ENCODE measurements around the gene FDXR. TPM values are rescaled to one million over a fixed set of nuclear protein-coding genes. Genes with fewer than 3 reads are reported as not detected.

Gene FDXR
- total RNA-seq, 1 experiment from 2014 or later, result 18.3 TPM

DNA sequence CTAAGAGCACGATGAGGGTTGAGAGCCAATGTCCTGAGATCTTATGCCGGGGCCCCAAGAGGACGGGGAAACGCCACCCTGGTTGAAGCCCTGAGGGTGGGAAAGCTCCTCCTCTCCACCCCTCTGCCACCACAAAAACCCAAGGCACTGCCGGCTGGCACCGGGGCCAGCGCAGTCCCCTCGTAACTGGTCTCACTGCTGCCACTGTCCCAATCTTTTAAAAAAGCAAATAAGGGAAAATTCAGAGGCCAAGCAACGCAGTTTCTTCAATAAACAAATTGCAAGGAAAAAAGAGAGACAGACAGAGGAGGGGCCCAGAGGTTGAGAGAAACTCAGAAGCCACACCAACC lies 19.8 kb downstream of the FDXR start:
- no peaks in the 10 kb centered on the region for H3K4me1 ChIP-seq (replicated peaks)
- no peak overlapping the region for H3K27ac ChIP-seq
- DNase-seq (ENCODE audit: low read depth in 1 of 2, low spot score in 2 of 2), result no peak
- H3K36me3 ChIP-seq, result no peaks in the 10 kb centered on the region
- no peak overlapping the region for H3K4me3 ChIP-seq
- peaks cover 73% of the 10 kb centered on the region for H3K27me3 ChIP-seq (replicated peaks)
- H3K9me3 ChIP-seq (replicated peaks), result no peaks in the 10 kb centered on the region

DNA sequence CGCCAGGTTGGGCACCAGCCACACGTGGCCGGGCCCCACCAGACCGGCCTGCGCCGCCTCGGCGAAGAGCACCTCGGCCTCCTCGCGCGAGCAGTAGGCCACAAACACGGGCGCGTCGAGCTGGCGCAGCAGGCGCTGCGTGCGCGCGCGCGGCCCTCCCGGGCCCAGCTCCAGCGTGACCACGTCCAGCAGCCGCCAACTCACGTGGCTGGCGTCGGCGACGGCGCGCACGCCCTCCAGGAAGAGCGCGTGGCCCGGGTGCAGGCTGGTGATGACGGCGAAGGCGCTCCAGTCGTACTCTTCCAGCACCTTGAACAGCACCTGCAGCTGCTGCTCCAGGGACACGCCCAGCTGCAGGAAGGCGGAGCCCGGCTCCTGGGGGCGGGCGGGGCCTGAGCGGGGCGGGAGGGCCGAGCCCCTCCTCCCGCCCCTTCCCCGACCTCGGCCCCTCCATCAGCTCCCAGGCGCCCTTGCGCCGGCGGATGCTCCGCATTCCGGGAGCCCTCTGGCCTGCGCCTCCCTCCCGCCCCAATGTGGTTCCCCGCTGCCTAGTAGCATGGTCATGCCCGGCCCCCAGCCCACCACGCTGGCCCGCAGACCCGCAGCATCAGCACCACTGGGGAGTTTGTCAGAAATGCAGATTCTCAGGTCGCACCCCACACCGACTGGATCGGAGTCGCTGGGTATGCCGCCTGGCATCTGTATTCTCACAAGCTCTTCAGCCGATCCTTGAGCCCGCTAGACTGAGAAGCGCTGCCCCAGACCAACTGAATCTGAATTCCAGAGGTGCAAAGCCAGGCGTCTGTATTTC lies 20.4 kb downstream of the FDXR start:
- no peak overlapping the region for H3K27ac ChIP-seq
- peaks cover 67% of the 10 kb centered on the region for H3K27me3 ChIP-seq (replicated peaks)
- no peak overlapping the region for H3K4me3 ChIP-seq
- H3K36me3 ChIP-seq, result no peaks in the 10 kb centered on the region
- no peak for DNase-seq (ENCODE audit: low read depth in 1 of 2, low spot score in 2 of 2)
- H3K9me3 ChIP-seq (replicated peaks), result no peaks in the 10 kb centered on the region
- no peaks in the 10 kb centered on the region for H3K4me1 ChIP-seq (replicated peaks)

DNA sequence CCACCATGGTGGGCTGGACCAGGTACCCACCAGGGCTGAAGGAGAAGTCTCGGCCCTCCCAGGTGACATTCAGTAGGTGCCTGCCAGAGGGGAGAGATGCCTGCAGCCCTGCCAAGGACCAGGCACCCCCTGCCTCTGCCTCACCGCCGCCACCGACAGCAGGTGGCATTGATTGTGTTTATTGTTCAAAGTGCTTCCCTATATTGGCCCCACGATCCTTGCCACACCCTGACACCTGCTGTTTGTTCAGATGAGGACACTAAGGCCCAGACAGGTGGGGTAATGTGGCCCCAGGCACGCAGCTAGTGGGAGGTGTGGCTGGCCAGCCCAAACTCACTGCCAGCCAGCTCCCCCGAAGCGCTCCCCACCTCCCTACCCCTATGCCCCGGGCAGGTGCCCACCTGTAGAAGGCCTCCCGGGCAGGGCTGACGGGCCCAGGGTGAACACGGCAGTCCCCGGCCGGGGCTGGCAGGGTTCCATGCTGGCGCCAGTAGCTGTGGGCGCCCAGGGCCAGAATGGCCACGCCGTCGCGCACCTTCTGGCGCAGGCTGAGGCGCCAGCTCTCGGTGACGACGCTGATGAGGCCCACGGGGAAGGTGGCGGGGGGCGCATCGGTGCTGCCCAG lies 21.1 kb downstream of the FDXR start:
- H3K27ac ChIP-seq, result no peak overlapping the region
- no peak overlapping the region for H3K4me3 ChIP-seq
- no peaks in the 10 kb centered on the region for H3K36me3 ChIP-seq
- H3K4me1 ChIP-seq (replicated peaks), result no peaks in the 10 kb centered on the region
- no peaks in the 10 kb centered on the region for H3K9me3 ChIP-seq (replicated peaks)
- no peak for DNase-seq (ENCODE audit: low read depth in 1 of 2, low spot score in 2 of 2)
- peaks cover 60% of the 10 kb centered on the region for H3K27me3 ChIP-seq (replicated peaks)

DNA sequence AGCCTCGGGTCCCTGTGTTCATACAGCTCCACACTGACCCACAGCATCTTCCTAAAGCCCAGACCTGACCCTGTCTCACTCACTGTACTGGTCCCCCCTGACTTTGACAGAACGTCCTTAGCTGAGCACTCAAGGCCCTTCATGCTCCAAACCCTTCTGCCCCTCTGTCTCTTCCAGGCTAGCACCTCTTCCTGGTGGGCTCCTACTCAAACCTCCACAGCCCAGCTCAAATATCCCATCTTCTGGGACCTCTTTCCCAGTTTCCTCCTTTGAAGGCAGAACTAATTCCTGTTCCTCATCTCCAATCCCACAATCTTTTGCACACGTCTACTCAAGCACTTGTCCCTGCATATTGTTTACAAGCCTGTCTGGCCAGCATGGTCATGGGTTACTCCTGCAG lies 21.9 kb downstream of the FDXR start:
- no peaks in the 10 kb centered on the region for H3K9me3 ChIP-seq (replicated peaks)
- no peaks in the 10 kb centered on the region for H3K4me1 ChIP-seq (replicated peaks)
- no peak overlapping the region for H3K4me3 ChIP-seq
- H3K27ac ChIP-seq, result no peak overlapping the region
- DNase-seq (ENCODE audit: low read depth in 1 of 2, low spot score in 2 of 2), result no peak
- H3K36me3 ChIP-seq, result no peaks in the 10 kb centered on the region
- H3K27me3 ChIP-seq (replicated peaks), result peaks cover 53% of the 10 kb centered on the region

DNA sequence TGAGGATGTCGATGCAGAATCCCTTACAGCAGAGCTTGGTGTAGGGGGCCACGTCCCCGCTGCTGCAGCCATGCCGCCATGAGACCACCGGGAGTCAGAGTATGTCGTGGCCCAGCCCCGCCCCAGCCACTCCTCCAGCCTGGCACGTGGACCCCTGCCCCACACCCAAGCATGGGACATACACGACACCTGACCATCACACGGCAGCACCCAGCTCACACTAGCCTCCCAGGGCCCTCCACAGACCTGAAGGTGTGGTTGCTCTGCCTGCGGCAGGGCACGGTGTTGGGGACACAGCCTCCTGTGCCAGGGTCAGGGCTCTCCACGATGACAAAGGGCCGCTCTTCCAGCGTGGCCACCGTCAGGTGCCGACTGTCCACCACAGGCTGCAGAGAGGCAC lies 22.5 kb downstream of the FDXR start:
- Histone ChIP-seq H3K27me3 (replicated peaks) (peaks cover 47% of the 10 kb centered on the region), H3K4me3 (no peak overlapping the region), H3K27ac (no peak overlapping the region), H3K4me1 (replicated peaks) (no peaks in the 10 kb centered on the region), H3K9me3 (replicated peaks) (no peaks in the 10 kb centered on the region), H3K36me3 (no peaks in the 10 kb centered on the region)
- no peak for DNase-seq (ENCODE audit: low read depth in 1 of 2, low spot score in 2 of 2)

DNA sequence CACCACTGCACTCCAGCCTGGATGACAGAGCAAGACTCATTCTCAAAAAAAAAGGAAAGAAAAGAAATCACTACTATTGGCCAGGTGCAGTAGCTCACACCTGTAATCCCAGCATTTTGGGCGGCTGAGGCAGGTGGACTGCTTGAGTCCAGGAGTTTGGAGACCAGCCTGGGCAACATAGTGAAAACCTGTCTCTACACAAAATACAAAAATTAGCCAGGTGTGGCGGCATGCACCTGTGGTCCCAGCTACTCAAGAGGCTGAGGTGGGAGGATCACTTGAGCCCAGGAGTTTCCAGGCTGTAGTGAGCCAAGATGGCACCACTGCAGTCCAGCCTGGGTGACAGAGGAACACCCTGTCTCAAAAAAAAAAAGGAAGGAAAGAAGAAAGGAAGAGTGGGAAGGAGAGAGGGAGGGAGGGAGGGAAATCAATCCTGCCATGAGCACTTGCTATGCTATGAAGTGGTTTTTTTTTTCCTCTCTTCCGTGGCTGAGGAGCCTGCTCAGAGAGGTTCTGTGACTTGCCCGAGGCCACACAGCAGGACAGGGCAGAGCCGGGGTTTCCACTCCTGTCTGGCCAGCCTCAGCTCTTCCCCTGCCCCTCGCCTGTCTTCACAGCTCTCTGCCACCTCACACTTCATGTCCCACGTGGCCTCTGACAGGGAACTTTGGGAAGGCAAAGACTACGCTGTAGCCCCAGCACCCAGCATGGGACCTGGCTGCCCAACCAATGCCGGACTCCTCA lies 24.0 kb downstream of the FDXR start:
- H3K9me3 ChIP-seq (replicated peaks), result no peaks in the 10 kb centered on the region
- H3K4me3 ChIP-seq, result no peak overlapping the region
- no peaks in the 10 kb centered on the region for H3K36me3 ChIP-seq
- H3K27ac ChIP-seq, result no peak overlapping the region
- DNase-seq (ENCODE audit: low read depth in 1 of 2, low spot score in 2 of 2), result no peak
- peaks cover 32% of the 10 kb centered on the region for H3K27me3 ChIP-seq (replicated peaks)
- H3K4me1 ChIP-seq (replicated peaks), result no peaks in the 10 kb centered on the region

DNA sequence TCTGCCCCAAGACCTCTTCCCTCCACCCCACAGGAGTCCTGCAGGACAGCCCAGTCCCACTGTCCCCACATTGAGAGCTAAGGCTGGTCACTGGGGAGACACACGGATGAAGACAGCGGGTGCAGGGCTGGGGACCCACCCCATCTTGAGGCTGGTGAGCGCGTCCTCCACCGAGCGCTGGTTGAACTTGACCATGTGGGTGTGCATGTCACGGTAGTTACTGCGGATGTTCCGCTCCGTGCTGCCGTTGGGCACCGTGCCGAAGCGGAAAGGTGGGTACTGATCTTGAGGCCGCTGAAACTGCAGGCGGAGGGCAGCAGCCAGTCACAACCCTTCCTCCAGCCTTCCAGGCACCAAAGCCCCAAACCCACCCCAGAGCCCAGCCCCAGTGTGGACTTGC lies 26.2 kb downstream of the FDXR start:
- Histone ChIP-seq H3K9me3 (replicated peaks) (no peaks in the 10 kb centered on the region), H3K4me1 (replicated peaks) (peaks cover 12% of the 10 kb centered on the region), H3K4me3 (no peak overlapping the region), H3K27me3 (replicated peaks) (peaks cover 10% of the 10 kb centered on the region), H3K36me3 (no peaks in the 10 kb centered on the region; the same call in 1 of the 2 replicates), H3K27ac (no peak overlapping the region)
- DNase-seq (ENCODE audit: low read depth in 1 of 2, low spot score in 2 of 2), result no peak

DNA sequence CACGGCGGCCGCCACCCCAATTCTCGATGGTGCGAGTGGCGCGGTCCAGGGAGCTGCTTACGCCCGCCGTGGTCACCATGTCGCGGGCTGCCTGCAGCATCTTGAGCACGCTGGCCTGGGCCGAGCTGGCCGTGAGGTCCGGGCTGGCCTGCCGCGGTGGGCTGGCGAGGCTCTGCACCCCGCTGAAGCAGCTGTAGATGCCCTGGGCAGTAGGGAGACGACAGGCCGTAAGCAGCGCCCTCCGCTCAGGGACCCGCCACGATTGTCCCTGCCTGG lies 29.5 kb downstream of the FDXR start:
- Histone ChIP-seq H3K27ac (no peak overlapping the region), H3K9me3 (replicated peaks) (no peaks in the 10 kb centered on the region), H3K36me3 (peaks cover 4% of the 10 kb centered on the region; the same call in 1 of the 2 replicates), H3K4me3 (no peak overlapping the region), H3K27me3 (replicated peaks) (no peaks in the 10 kb centered on the region; the same call in 1 of the 2 replicates), H3K4me1 (replicated peaks) (peaks cover 12% of the 10 kb centered on the region)
- no peak for DNase-seq (ENCODE audit: low read depth in 1 of 2, low spot score in 2 of 2)

DNA sequence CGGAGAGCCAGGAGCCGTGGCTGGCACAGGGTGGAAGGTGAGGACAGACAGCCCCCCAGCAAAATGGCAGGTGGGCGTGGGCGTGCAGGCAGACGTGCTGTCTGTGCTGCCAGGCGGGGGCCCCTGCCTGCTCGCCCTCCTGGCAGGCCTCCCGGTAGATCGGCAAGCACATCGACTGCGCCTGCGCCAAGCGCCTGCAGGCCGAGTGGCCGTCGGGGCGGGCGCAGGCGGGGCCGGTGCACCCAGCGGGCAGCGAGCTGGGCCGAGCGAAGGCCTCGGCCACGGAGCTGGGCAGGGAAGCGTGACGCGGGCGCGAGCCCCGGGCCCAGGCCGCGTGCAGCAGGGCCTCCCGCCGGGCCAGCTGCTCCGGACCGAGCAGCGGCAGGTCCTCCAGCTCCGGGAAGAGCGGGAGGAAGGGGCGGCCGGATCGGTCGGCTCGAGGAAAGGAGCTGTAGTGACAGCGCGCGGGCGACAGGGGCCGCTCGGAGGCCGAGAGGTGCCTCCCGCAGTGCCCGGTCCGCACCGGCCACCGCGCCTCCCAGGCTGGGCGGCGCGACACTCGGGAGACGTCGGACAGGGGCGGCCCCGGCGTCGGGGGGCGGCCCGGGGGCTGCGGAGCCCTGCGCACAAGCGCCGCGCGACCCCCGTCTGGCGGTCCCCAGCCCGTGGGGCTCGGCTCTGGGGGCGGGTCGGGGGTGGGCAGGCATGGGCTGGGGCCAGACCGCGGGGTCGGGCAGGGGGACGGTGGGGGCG lies 30.0 kb downstream of the FDXR start:
- Histone ChIP-seq H3K27ac (no peak overlapping the region), H3K27me3 (replicated peaks) (no peaks in the 10 kb centered on the region; the same call in 1 of the 2 replicates)
- peak; percentile 85 to 86 for DNase-seq (ENCODE audit: low read depth in 1 of 2, low spot score in 2 of 2)

DNA sequence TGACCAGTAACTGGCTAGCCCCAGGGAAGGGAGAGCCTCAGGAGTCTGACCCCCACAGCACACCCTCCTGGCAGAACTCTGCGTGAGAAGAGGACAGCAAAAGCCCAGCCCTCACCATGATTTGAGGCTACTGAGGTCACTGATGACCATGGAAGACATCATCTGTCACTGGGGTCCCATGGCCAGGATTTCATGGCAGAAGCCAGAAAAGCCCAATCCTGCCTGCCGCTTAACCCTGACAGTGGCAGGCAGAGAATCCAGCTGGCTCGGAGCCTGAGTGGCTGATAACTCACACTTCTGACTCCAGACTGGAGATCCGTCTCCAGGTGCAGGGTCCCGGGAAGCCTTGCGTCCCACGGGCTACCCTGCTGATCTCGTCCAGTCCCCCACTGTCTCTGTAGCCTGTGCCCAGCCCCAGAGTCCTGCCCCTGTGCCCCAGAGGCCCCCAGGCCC lies 30.6 kb downstream of the FDXR start:
- Histone ChIP-seq H3K36me3 (peaks cover 13% of the 10 kb centered on the region), H3K4me1 (replicated peaks) (peaks cover 12% of the 10 kb centered on the region), H3K4me3 (peak overlapping the region; percentile 48), H3K27ac (no peak overlapping the region), H3K27me3 (replicated peaks) (no peaks in the 10 kb centered on the region; the same call in 1 of the 2 replicates), H3K9me3 (replicated peaks) (no peaks in the 10 kb centered on the region)
- DNase-seq (ENCODE audit: low read depth in 1 of 2, low spot score in 2 of 2), result no peak

More for the DNA sequence above, 30.0 kb downstream of the FDXR start:
- peaks cover 12% of the 10 kb centered on the region for H3K4me1 ChIP-seq (replicated peaks)
- peak overlapping the region; percentile 48 for H3K4me3 ChIP-seq
- H3K9me3 ChIP-seq (replicated peaks), result no peaks in the 10 kb centered on the region
- H3K36me3 ChIP-seq, result peaks cover 7% of the 10 kb centered on the region

DNA sequence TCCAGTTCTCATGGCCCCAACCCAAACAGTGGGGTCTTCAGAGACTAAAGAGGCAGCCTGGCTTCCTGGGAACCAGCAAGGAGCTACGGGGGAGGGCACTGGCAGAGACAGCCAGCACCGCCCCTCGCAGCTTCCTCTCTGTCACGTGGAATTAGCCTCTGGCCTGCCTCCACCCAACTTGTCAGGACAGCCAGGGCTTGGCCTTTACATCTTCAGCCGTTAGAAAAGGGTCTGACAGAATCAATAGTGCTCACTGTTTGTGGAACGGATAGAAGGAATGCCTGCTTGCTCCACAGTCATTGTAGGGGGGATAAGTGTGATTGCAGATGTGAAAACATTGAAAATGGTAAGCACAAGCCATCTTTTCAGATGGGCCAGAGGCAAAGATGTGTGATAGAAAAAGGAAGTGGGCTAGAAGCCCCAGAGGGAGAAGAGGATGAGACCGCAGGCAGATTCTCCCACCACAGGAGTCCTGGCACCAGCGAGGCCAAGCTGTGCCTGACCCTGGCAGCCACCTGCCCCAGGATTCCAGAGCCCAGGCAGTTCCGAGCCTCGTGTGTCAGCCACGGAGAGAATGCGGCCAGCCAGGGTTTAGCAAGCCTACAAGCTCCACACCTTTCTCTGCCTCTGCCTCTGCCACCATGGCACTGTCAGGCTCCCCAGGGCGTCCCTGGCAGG lies 31.7 kb downstream of the FDXR start:
- Histone ChIP-seq H3K27ac (no peak overlapping the region), H3K4me1 (replicated peaks) (peaks cover 12% of the 10 kb centered on the region), H3K4me3 (no peak overlapping the region), H3K36me3 (peaks cover 22% of the 10 kb centered on the region), H3K27me3 (replicated peaks) (no peaks in the 10 kb centered on the region; the same call in 1 of the 2 replicates), H3K9me3 (replicated peaks) (no peaks in the 10 kb centered on the region)
- DNase-seq (ENCODE audit: low read depth in 1 of 2, low spot score in 2 of 2), result no peak

DNA sequence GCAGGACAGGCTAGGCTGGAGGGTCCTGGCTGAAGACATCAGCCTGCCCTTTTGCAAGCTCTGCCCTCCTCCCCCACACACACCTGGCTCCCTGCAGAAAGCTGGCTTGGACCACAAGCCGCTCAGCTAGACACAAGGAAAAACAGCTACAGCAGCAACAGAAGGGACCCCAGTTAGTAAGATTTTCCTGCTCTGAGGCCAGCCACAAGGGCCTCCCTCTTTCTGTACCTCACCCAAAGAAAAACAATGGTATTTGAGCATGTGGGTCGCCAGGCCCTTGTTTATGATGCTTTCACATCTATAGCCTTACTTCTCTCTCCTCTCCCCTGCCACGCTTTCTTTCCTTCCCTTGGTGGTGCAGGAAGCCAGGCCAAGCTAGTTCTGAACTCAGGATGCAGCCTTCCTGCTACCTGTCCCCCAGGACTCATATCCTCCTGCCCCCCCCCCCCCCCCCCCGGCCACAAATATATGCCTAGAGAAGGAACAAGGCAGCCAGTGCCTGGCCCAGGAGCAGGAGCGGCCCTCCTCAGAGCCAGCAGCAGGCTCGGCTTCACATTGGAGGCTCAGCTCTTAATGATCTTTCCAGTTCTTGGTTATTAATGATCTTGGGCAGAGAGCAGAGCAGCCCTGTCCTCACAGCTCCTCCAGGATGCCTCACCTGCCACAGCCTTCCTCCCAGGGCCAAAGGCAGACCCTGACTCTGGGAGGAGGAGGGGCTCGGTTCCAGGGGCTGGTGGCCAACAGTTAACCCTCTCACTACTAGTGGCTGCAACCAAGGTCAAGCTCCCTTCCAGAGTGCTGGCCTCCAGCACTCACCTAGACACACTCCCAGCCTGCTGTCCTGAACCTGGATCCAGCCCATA lies 32.6 kb downstream of the FDXR start:
- Histone ChIP-seq H3K27ac (no peak overlapping the region), H3K27me3 (replicated peaks) (no peaks in the 10 kb centered on the region; the same call in 1 of the 2 replicates), H3K4me3 (no peak overlapping the region), H3K4me1 (replicated peaks) (peaks cover 12% of the 10 kb centered on the region), H3K9me3 (replicated peaks) (no peaks in the 10 kb centered on the region), H3K36me3 (peaks cover 28% of the 10 kb centered on the region)
- DNase-seq (ENCODE audit: low read depth in 1 of 2, low spot score in 2 of 2), result no peak
